ENCODE results near the gene UBXN4. TPM values are rescaled to one million over a fixed set of nuclear protein-coding genes. Genes with fewer than 3 reads are reported as not detected.
A peak's percentile ranks its signal among the peaks of the same experiment; 100 is the strongest.

UBXN4 gene
- total and polyA plus RNA-seq, 2 of the 13 experiments (the other 11 are each of a cell fraction or from before 2014, with no cell fraction given) = 74.2 to 104 TPM

GRCh38 chr2:135741395-135742324, at the start of gene UBXN4 (continued):
- TF ChIP-seq HMGXB3 (CRISPR knock-in tag; IDR thresholded peaks at IDR 0.05; ENCODE audit: borderline replicate concordance) = peak; percentile 62; the same call in 1 of the 2 replicates
- TF ChIP-seq ZNF781 (CRISPR knock-in tag; IDR thresholded peaks at IDR 0.05; ENCODE audit: borderline replicate concordance, not compliant biosample characterization) = peak; percentile 33
- TF ChIP-seq ZBTB20 (CRISPR knock-in tag; IDR thresholded peaks at IDR 0.05; ENCODE audit: borderline replicate concordance, low read depth) = peak; percentile 68; the same call in 1 of the 2 replicates
- TF ChIP-seq ETV5 (CRISPR knock-in tag; IDR thresholded peaks at IDR 0.05; ENCODE audit: borderline replicate concordance) = peak; percentile 76
- TF ChIP-seq SCMH1 (CRISPR knock-in tag; IDR thresholded peaks at IDR 0.05; ENCODE audit: borderline replicate concordance) = no peak
- peak; percentile 91 for TF ChIP-seq ZNF644 (CRISPR knock-in tag; IDR thresholded peaks at IDR 0.05; ENCODE audit: low read depth)
- TF ChIP-seq CTCF (CRISPR knock-in tag; IDR thresholded peaks at IDR 0.05) = peak; percentile 79
- no peak for TF ChIP-seq TRIM22 (IDR thresholded peaks at IDR 0.05)
- TF ChIP-seq ZNF256 (CRISPR knock-in tag; conservative IDR thresholded peaks at IDR 0.05) = peak; percentile 86
- TF ChIP-seq ZNF562 (CRISPR knock-in tag; IDR thresholded peaks at IDR 0.05; ENCODE audit: borderline replicate concordance) = no peak

Measured in HepG2 (cell line).